HepG2 (cell line): ENCODE results near the gene PPP6R2. TPM values are rescaled to one million over a fixed set of nuclear protein-coding genes. Genes with fewer than 3 reads are reported as not detected.
"Not testable (repeated sequence)": the region's sequence is repeated elsewhere in the genome, so short reads cannot be mapped to it uniquely, and the experiment has no call there.

ENCODE experiments used
- ATAC-seq: fragments of 200-7000 bp; cut with Tn5 transposase; 3 replicates; pipeline ENCODE4 v1.9.1; 2020; ENCODE audit warnings: mild to moderate bottlenecking, moderate library complexity
- BruUV-seq: library from RNA; stranded (reverse); fragments of 400-500 nt; replicated peaks from 2 replicates; lab custom pipeline; 2021; lab: Mats Ljungman, UMichigan
- CTCF ChIA-PET: fragments of 300-600 bp; formaldehyde crosslinking; extraction: SDS; loops from one replicate; lab custom pipeline; 2021; ENCODE audit warnings: low total read pairs, inconsistent platforms, low intra/inter-chr PET ratio; lab: Yijun Ruan, JAX
- POLR2A ChIA-PET: fragments of 350-600 bp; sonication (Branson Sonifier 250); formaldehyde crosslinking; loops from one replicate; lab custom pipeline; 2020; ENCODE audit warnings: antibody characterized with exemption, inconsistent platforms; lab: Yijun Ruan, JAX
- DNase-seq: peaks from one replicate; pipeline ENCODE4 v3.0.0-alpha.2; 2015; ENCODE audit warnings: low spot score
- FAIRE-seq: peaks from 3 replicates; lab custom pipeline; 2011; peaks lifted over from hg19 to GRCh38; lab: Jason Lieb, UNC
- H2AFZ ChIP-seq: one replicate; pipeline ENCODE4 v1.6.1; 2011; ENCODE audit warnings: low read length, inconsistent platforms
- H3K27ac ChIP-seq: fragments of 300-600 bp; 3 replicates; pipeline ENCODE4 v1.8.0; 2011; ENCODE audit warnings: mixed run types, mild to moderate bottlenecking, mixed read lengths, low read length, inconsistent platforms; ENCODE audit not compliant: insufficient read depth; ENCODE audit errors: extremely low read length
- H3K27me3 ChIP-seq, 2 experiments: fragments of 200-600 bp in 1 of 2; 2 replicates in 1 of 2; 3 replicates in 1 of 2; pipeline versions ENCODE4 v1.6.0 to v1.8.0; 2011; ENCODE audit warnings: low read length in 2 of 2, mild to moderate bottlenecking in 2 of 2, moderate library complexity in 2 of 2, inconsistent platforms in 1 of 2; ENCODE audit not compliant: insufficient read depth in 2 of 2, control insufficient read depth in 1 of 2
- H3K36me3 ChIP-seq, 2 experiments: fragments of 200-600 bp in 1 of 2; replicated peaks in 1 of 2; 2 replicates in 1 of 2; 3 replicates in 1 of 2; pipeline versions ENCODE4 v1.5.1 to v1.8.0; 2011; ENCODE audit warnings: low read length in 2 of 2, inconsistent platforms in 1 of 2; ENCODE audit not compliant: insufficient read depth in 2 of 2, control insufficient read depth in 1 of 2
- H3K4me1 ChIP-seq: 2 replicates; pipeline ENCODE4 v1.5.1; 2012; ENCODE audit warnings: low read length, inconsistent platforms; ENCODE audit not compliant: insufficient read depth
- H3K4me2 ChIP-seq: 2 replicates; pipeline ENCODE4 v1.6.0; 2011; ENCODE audit warnings: low read depth, low read length, inconsistent platforms
- H3K4me3 ChIP-seq, 3 experiments: fragments of 200-600 bp in 1 of 3; sonication (generic), shearing (Covaris generic) in 1 of 3; replicated peaks in 1 of 3; 2 replicates each; pipeline ENCODE4 v1.5.1; 2011 to 2016; ENCODE audit warnings: low read length in 3 of 3, inconsistent platforms in 2 of 3, low read depth in 2 of 3, mild to moderate bottlenecking in 2 of 3, control low read depth in 1 of 3, mixed read lengths in 1 of 3; ENCODE audit not compliant: insufficient read depth in 1 of 3
- H3K79me2 ChIP-seq: one replicate; pipeline ENCODE4 v1.6.1; 2011; ENCODE audit warnings: low read length, inconsistent platforms; ENCODE audit not compliant: insufficient read depth
- H3K9ac ChIP-seq: 2 replicates; pipeline ENCODE4 v1.6.0; 2011; ENCODE audit warnings: mild to moderate bottlenecking, low read depth, low read length, inconsistent platforms; ENCODE audit not compliant: insufficient read depth
- H3K9me3 ChIP-seq: 2 replicates; pipeline ENCODE4 v1.5.1; 2012; ENCODE audit warnings: mild to moderate bottlenecking, low read length
- H4K20me1 ChIP-seq: 2 replicates; pipeline ENCODE4 v1.6.0; 2011; ENCODE audit warnings: inconsistent platforms, mild to moderate bottlenecking, low read length, moderate library complexity; ENCODE audit not compliant: insufficient read depth
- ATF7 ChIP-seq, 2 experiments: fragments of 450-650 bp in 1 of 2; sonication (generic) in 1 of 2; formaldehyde crosslinking in 1 of 2; IDR thresholded peaks; 2 replicates each; pipeline versions ENCODE4 v1.4.0 to v1.6.1; 2016 to 2020; ENCODE audit warnings: antibody characterized with exemption in 1 of 2, mild to moderate bottlenecking in 1 of 2, missing genetic modification reagents in 1 of 2
- NR0B2 ChIP-seq: sonication (generic); formaldehyde crosslinking; IDR thresholded peaks from 2 replicates; pipeline ENCODE4 v1.4.0; 2020; ENCODE audit warnings: mild to moderate bottlenecking, missing genetic modification reagents
- SMAD1 ChIP-seq: sonication (generic); formaldehyde crosslinking; IDR thresholded peaks from 2 replicates; pipeline ENCODE4 v1.4.0; 2020; ENCODE audit warnings: missing genetic modification reagents, low read depth, mild to moderate bottlenecking, borderline replicate concordance
- TSC22D2 ChIP-seq: sonication (generic); formaldehyde crosslinking; IDR thresholded peaks from 2 replicates; pipeline ENCODE4 v1.5.1; 2020; ENCODE audit warnings: missing genetic modification reagents, mild to moderate bottlenecking, borderline replicate concordance
- U2AF2 ChIP-seq: fragments of 200-400 bp; formaldehyde crosslinking; IDR thresholded peaks from 2 replicates; pipeline ENCODE4 v1.6.1; 2017; ENCODE audit warnings: low read depth, mild to moderate bottlenecking, low read length
- ZFP37 ChIP-seq: sonication (generic); formaldehyde crosslinking; IDR thresholded peaks from 2 replicates; pipeline ENCODE4 v1.4.0; 2020; ENCODE audit warnings: missing genetic modification reagents, borderline replicate concordance
- ZNF660 ChIP-seq: sonication (generic); formaldehyde crosslinking; IDR thresholded peaks from 2 replicates; pipeline ENCODE4 v1.5.1; 2020; ENCODE audit warnings: mild to moderate bottlenecking, low read depth, missing genetic modification reagents, borderline replicate concordance
- ZNF792 ChIP-seq: IDR thresholded peaks from 2 replicates; pipeline ENCODE4 v1.6.1; 2016
- WGBS: methylation state at CpG from one replicate; pipeline ENCODE4 v1.1.6; 2017; ENCODE audit warnings: low lambda C conversion rate; 5-methylcytosine and 5-hydroxymethylcytosine counted together
- in situ Hi-C: cut with HindIII; loops from 2 replicates; pipeline ENCODE4 v1.10.0; 2017; ENCODE audit warnings: low pct_unique_long_range_greater_than_20kb; ENCODE audit not compliant: extremely low pct_ligation_motif_present
- intact Hi-C: fragments of 100-400 bp; cut with micrococcal nuclease; formaldehyde crosslinking; loops from one replicate; pipeline ENCODE4 v1.10.0; 2022; ENCODE audit not compliant: unreplicated experiment
- polyA plus RNA-seq, 8 experiments: library from polyadenylated mRNA; depleted of rRNA in 3 of 8; stranded (reverse) in 7 of 8; unstranded in 1 of 8; fragments of >200 nt; fragmentation: Illumina TruSeq in 4 of 8; extraction: Trizol in 4 of 8; gene quantifications; 2 replicates each; pipeline versions ENCODE4 v1.2.1 to v1.2.3, GENCODE V29; 2011 to 2016; ENCODE audit warnings: low read depth in 4 of 8, missing spikeins in 1 of 8, mixed read lengths in 1 of 8; ENCODE audit not compliant: insufficient read depth in 1 of 8
- total RNA-seq, 5 experiments: library from RNA; depleted of rRNA; stranded (reverse); fragments of >200 nt; fragmentation: Illumina TruSeq; extraction: Trizol; gene quantifications; 2 replicates each; pipeline ENCODE4 v1.2.3, GENCODE V29; 2016; ENCODE audit warnings: low read depth in 1 of 5

The PPP6R2 gene
- total and polyA plus RNA-seq, 2 of the 13 experiments (the other 11 are each of a cell fraction or from before 2014, with no cell fraction given) = 55.0 to 102 TPM

DNA sequence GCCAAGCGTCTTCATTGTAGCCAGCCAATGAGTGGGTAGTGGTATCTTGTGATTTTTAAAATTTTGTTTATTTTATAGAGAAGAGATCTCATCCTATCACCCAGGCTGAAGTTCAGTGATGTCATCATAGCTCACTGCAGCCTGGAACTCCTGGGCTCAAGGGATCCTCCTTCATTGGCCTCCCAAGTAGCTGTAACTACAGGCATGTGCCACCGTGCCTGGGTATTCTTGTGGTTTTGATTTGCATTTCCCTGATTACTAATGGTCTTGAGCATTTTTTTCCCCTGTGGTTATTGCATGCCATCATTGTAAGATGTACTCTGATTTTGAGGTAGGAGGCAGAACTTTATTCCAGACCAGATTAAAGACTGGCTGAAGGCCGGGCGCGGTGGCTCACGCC, 13.9 kb upstream of the PPP6R2 start:
- no peak for ATAC-seq
- no peak for TF ChIP-seq ZNF660 (CRISPR knock-in tag)
- TF ChIP-seq U2AF2 = no peak
- TF ChIP-seq ZFP37 (CRISPR knock-in tag) = no peak
- TF ChIP-seq TSC22D2 (CRISPR knock-in tag) = no peak
- TF ChIP-seq ZNF792 (CRISPR knock-in tag) = no peak
- TF ChIP-seq NR0B2 (CRISPR knock-in tag) = no peak
- 0 out of 2 replicates have a peak, but pooled peaks have one; percentile 19 for TF ChIP-seq ATF7 (IDR thresholded peaks at IDR 0.05)
- TF ChIP-seq ATF7 (CRISPR knock-in tag; IDR thresholded peaks at IDR 0.05) = no peak
- no peak for TF ChIP-seq SMAD1 (CRISPR knock-in tag)
- TF ChIP-seq, all 625 proteins: peak for 1
- Histone ChIP-seq H3K4me3 (no peak overlapping the region), H3K9me3 (no peaks in the 10 kb centered on the region), H2AFZ (no peak overlapping the region), H3K4me1 (peaks cover 44% of the 10 kb centered on the region), H3K36me3 (no peaks in the 10 kb centered on the region), H3K4me2 (no peak overlapping the region), H3K27me3 (no peaks in the 10 kb centered on the region; a peak in 1 of 5 replicates), H3K79me2 (no peaks in the 10 kb centered on the region), H3K27ac (no peak overlapping the region), H4K20me1 (no peaks in the 10 kb centered on the region), H3K9ac (no peak overlapping the region)
- no peak for FAIRE-seq
- no TSS peak for BruUV-seq
- intact Hi-C loops = loop anchor here (5.0 kb wide), 1 partner anchor 37 kb away; no protein-coding TSS in a partner anchor
- WGBS = 97% methylated on average over 6 of the region's 6 CpGs
- in situ Hi-C loops = loop anchor here (5.0 kb wide), 1 partner anchor 52 kb away; no protein-coding TSS in a partner anchor
- DNase-seq = no peak
- POLR2A ChIA-PET = interaction anchor here (1.4 to 6.3 kb wide), 5 partner anchors 12 to 62 kb away, joined by 4 to 38 read pairs (median 5); partner anchors contain the start of gene PLXNB2
- CTCF ChIA-PET = interaction anchor here (3.2 kb wide), 1 partner anchor 53 kb away, joined by 16 read pairs; no protein-coding TSS in a partner anchor

GRCh38 chr22:50334433-50334832, 8.7 kb upstream of the PPP6R2 start:
- CTCF ChIA-PET, POLR2A ChIA-PET, H4K20me1 ChIP-seq, H3K4me3 ChIP-seq, DNase-seq, H3K79me2 ChIP-seq, BruUV-seq, H3K36me3 ChIP-seq, H3K9me3 ChIP-seq, FAIRE-seq, H3K27me3 ChIP-seq, H2AFZ ChIP-seq, in situ Hi-C loops, H3K4me2 ChIP-seq, ATAC-seq, H3K27ac ChIP-seq, H3K9ac ChIP-seq, intact Hi-C loops: not testable (repeated sequence)
- peaks cover 19% of the 10 kb centered on the region for H3K4me1 ChIP-seq
- WGBS = 99% methylated on average over 5 of the region's 5 CpGs
